ENCODE data around the gene TTC34. TPM values are rescaled to one million over a fixed set of nuclear protein-coding genes. Genes with fewer than 3 reads are reported as not detected.

Gene TTC34
- total RNA-seq, 1 donor = 0.27 TPM

- no peak for DNase-seq (ENCODE audit: low read depth in 2 of 3, low spot score in 2 of 3)
Observed at GRCh38 chr1:2644171-2644570, 157.3 kb downstream of the TTC34 start.

GRCh38 chr1:2643414-2644077 is 157.9 kb downstream of the TTC34 start:
- no peak for DNase-seq (ENCODE audit: low read depth in 2 of 3, low spot score in 2 of 3)

DNA sequence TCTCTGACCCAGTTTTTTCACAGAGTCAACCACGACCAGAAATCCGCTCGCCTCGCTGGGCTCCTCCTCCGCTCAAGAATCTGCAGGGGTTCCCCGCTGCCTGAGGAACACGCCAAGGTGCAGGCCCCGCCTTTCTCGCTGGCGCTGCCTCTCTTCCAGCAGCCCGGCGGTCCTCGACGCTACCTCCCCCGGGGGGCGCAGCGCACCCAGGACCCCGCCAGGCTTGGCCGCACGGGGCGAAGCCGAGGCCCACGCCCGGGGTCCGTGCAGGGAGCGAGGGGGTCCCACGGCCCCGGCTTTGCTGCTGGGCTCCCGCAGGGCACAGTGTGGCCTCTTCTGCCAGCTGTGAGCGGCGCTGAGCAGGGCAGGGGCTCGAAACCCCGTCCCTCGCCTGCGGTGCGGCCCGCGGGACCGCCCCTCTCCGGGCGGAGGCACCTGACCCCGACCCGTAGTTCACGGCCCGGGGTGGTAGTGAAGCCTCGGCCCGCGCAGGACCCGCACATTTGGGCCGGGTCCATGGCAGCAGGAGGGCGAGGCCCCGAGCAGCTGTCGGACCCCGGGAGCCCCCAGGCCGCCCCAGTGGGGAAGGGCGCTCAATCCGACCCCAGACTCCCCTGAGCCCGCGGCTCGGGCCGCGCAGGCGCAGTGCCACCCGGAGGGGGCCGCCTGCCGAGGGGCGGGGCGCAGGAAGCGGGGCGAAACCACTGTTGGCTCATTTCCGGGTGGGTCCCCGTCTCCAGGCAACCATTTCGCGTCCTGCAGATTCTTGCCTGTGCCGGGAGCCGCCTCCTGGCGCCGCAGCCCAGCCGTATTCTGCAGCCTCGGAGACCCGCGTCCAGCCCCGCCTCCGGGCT is 158.7 kb downstream of the TTC34 start:
- DNase-seq (ENCODE audit: low read depth in 2 of 3, low spot score in 2 of 3) = peak; percentile 79 to 96 (median 93)

GRCh38 chr1:2642131-2642559 is 159.3 kb downstream of the TTC34 start:
- DNase-seq (ENCODE audit: low read depth in 2 of 3, low spot score in 2 of 3) = no peak

- no peak for DNase-seq (ENCODE audit: low read depth in 2 of 3, low spot score in 2 of 3)
Observed at GRCh38 chr1:2641381-2642130, 159.9 kb downstream of the TTC34 start.

DNA sequence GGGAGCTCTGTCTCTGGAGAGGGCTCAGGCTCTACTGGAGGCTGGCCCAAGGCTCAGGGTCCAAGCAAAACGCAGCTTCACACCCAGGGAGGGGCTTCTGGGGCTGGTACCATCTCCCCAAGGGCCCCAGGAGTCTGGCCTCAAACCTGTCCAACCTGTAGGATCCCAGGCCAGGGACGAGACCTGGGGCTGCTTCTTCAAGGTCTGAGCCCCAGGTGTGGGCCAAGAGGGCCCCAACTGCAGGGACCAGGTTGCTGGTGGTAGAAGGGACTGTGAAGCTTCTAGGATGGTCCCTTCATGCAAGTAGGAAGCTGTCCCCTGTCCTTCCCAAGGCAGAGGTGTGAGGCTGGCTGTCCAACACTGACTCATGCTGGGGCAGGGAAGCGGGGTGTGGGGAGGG is 160.9 kb downstream of the TTC34 start:
- no peak for DNase-seq (ENCODE audit: low read depth in 2 of 3, low spot score in 2 of 3)

- no peak for DNase-seq (ENCODE audit: low read depth in 2 of 3, low spot score in 2 of 3)
Observed at GRCh38 chr1:2639607-2640521, 161.6 kb downstream of the TTC34 start.

DNA sequence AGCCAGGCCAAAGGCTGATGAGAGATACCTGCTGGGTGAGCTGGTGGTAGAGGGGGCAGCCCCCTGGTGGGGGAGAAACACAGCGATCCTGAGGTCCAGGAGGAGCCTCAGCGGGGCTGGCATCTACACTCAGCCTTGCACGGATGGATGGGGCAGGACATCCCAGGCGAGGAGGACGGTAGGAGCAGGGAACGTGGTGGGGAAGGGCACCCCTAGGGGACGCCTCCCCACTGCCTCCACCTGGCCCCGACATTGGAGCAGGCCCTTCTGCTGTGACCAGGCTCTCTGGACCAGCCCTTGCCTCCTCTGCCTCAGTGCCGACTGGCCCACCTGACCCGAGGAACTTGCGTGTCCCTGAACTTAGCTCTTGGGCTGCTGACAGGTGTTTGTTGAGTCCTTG is 162.3 kb downstream of the TTC34 start:
- DNase-seq (ENCODE audit: low read depth in 2 of 3, low spot score in 2 of 3) = no peak

DNA sequence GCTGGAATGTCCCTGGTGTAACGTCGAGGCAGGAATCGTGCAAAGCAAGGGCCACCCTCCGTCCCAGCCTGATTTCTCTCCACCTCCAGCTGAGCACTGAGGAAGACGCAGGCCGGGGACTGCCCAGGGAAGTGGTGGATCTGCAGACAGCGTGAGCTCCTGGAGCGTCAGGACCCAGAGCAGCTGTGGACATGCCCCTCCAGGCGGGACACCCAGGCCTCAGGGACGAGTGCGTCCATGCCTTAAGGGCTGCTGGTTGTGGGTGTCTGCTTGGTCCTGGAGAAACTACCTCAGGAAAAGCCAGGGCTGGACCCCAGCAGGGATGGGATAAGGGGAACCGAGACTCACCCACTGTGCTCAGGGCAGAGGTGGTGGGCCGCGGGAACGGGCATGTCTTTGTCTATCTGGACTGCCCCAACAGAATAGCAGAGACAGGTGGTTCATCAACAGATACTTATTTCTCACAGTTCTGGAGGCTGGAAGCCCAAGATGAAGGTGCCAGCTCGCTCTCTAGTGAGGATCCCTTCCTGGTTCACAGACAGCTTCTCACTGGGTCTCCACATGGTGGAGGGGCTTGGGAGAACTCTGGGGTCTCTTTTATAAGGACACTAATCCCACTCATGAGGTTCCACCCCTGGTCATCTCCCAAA is 162.9 kb downstream of the TTC34 start:
- DNase-seq (ENCODE audit: low read depth in 2 of 3, low spot score in 2 of 3) = no peak

DNA sequence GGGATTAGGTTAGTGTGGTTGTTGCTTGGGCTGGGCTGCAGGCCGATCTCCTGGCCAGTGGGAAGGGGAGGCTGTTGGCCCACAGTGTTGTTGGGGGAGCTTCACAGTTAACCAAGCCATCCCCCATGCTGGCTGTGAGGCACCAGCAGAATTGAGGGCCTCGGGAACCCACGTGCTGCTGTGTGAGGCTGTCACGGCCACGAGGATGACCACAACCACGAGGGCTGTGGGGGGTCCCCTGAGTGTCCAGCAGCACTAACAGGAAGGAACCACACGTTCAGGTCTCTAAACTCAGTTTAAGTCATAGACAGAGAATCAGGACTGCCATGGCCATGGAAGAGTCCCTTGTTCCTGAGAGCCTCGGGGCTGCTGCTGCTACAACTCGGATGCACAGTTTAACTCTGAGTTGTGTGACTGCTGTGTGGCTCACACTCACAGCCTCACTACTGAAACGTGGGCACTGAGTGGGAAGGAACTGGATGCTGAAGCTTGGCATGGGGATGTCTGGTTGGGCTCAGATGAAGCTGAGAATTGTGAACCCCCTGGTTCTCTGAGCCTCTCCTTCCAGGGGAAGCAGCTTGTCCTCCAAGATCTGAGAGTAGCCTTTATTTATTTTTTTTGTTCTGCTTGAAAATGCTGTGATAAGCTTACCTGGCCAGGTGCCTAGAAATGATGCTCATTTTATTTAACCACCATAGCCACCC is 163.9 kb downstream of the TTC34 start:
- DNase-seq (ENCODE audit: low read depth in 2 of 3, low spot score in 2 of 3) = no peak

GRCh38 chr1:2636733-2637132 is 164.8 kb downstream of the TTC34 start:
- no peak for DNase-seq (ENCODE audit: low read depth in 2 of 3, low spot score in 2 of 3)

DNA sequence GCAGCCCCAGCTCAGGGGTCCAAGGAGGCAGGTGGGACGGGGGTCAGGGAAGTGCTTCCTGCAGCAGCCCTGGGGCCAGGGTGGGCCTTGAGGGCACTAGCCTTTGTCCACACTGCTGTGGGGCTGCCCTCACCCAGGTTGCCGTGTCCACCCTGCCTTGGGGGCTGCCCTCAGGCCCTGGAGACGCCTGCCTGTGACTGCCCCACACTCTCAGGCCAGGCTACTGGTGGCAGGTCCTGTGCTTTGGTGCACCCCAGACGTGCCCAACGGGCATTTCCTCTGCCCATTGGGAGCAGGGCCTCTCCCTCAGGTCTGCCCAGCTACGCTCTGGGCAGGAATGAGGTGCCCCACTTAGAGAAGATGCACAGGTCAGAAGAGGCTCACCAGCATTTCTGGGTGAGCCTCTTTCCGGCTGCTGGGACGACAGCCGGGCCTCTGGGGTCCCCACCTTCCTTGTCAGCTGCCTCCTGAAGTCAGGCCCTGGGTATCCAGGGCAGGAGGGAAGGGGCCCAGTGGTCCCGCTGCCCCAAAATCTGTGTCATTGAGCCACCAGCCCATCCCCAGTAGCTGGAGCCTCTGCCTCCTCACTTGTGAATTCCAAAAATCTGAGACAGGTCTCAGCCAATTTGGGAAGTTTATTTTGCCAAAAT is 166.0 kb downstream of the TTC34 start:
- DNase-seq (ENCODE audit: low read depth in 2 of 3, low spot score in 2 of 3) = no peak

GRCh38 chr1:2633936-2634491 is 167.5 kb downstream of the TTC34 start:
- DNase-seq (ENCODE audit: low read depth in 2 of 3, low spot score in 2 of 3) = no peak

- DNase-seq (ENCODE audit: low read depth in 2 of 3, low spot score in 2 of 3) = no peak
Observed at GRCh38 chr1:2633366-2633935, 168.0 kb downstream of the TTC34 start.

- no peak for DNase-seq (ENCODE audit: low read depth in 2 of 3, low spot score in 2 of 3)
Observed at GRCh38 chr1:2632561-2633361, 168.7 kb downstream of the TTC34 start, which contains the start of gene MMEL1. MMEL1 (minus strand) TSS chr1:2633016; CDS start chr1:2629484, 3,532 bp downstream.

GRCh38 chr1:2632051-2632430 is 169.5 kb downstream of the TTC34 start:
- no peak for DNase-seq (ENCODE audit: low read depth in 2 of 3, low spot score in 2 of 3)
